Progenitor cell of endocrine pancreas (in vitro differentiated cells): ENCODE results near the gene ST7. TPM values are rescaled to one million over a fixed set of nuclear protein-coding genes. Genes with fewer than 3 reads are reported as not detected.
A peak's percentile ranks its signal among the peaks of the same experiment; 100 is the strongest.

Experiments
- DNase-seq: peaks from one replicate; pipeline ENCODE4 v3.0.0; 2021; ENCODE audit warnings: low spot score; ENCODE audit not compliant: unreplicated experiment
- H3K27ac Mint-ChIP-seq: 2 replicates; pipeline ENCODE4 v1.8.0; 2021; ENCODE audit warnings: mild to moderate bottlenecking, moderate library complexity, mixed read lengths
- H3K27me3 Mint-ChIP-seq: 2 replicates; pipeline ENCODE4 v1.8.0; 2021; ENCODE audit warnings: mixed read lengths
- H3K36me3 Mint-ChIP-seq: 2 replicates; pipeline ENCODE4 v1.8.0; 2022; ENCODE audit warnings: mixed read lengths; ENCODE audit not compliant: insufficient read depth
- H3K4me1 Mint-ChIP-seq: 2 replicates; pipeline ENCODE4 v1.8.0; 2021; ENCODE audit warnings: low read depth, mixed read lengths
- H3K4me3 Mint-ChIP-seq: 2 replicates; pipeline ENCODE4 v1.8.0; 2021; ENCODE audit warnings: low read depth, mild to moderate bottlenecking, moderate library complexity, mixed read lengths
- H3K9me3 Mint-ChIP-seq: 2 replicates; pipeline ENCODE4 v1.8.0; 2021; ENCODE audit warnings: low read depth, mixed read lengths
- total RNA-seq: library from RNA; stranded (reverse); gene quantifications from 2 replicates; pipeline ENCODE4 v1.2.1, GENCODE V29; 2021
- TF ChIP-seq, protein P1 (sequence below): fragments of 200-600 bp; sonication (generic); IDR thresholded peaks from one replicate; pipeline ENCODE4 v1.5.0; 2021; ENCODE audit warnings: antibody characterized with exemption, mild to moderate bottlenecking; ENCODE audit not compliant: unreplicated experiment

The ST7 gene
- total RNA-seq, 1 donor from 2014 or later = 24.8 TPM

DNA sequence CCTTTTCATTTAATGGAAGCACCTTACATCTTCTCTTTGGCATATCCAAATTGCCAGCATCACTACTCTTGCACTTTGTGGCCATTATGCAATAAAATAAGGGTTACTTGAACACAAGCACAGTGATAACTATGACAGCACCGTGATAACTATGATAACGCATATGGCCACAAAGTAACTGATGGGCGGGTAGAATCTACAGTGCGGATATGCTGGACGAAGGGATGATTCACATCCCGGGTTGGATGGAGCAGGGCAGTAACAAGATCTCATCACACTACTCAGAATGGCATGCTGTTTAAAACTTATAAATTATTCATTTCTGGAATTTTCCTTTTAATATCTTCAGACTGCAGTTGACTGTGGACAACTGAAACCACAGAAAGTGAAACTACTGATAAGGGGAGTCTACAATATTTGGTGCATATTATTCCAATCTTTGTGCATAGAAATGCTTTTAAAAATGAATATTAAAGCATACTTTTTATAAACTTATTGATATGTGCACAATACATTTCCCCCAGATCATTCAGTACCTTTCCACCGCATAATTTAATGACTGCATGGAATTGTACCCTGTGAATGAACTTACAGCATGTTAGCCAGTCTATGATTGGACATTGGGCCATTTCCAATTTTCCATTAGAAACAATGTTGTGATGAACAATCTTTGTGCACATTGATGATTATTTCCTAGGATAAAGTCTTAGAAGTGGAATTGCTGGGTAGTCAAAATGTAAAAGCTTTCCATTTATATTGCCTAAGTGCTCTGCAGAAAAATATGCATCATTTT is 233.1 kb downstream of the ST7 start:
- Mint-ChIP-seq H3K27me3 (no peaks in the 10 kb centered on the region), H3K9me3 (no peaks in the 10 kb centered on the region), H3K36me3 (peaks cover 9% of the 10 kb centered on the region), H3K4me3 (no peak overlapping the region), H3K4me1 (peaks cover 2% of the 10 kb centered on the region), H3K27ac (no peak overlapping the region)
- TF ChIP-seq, protein P1, sequence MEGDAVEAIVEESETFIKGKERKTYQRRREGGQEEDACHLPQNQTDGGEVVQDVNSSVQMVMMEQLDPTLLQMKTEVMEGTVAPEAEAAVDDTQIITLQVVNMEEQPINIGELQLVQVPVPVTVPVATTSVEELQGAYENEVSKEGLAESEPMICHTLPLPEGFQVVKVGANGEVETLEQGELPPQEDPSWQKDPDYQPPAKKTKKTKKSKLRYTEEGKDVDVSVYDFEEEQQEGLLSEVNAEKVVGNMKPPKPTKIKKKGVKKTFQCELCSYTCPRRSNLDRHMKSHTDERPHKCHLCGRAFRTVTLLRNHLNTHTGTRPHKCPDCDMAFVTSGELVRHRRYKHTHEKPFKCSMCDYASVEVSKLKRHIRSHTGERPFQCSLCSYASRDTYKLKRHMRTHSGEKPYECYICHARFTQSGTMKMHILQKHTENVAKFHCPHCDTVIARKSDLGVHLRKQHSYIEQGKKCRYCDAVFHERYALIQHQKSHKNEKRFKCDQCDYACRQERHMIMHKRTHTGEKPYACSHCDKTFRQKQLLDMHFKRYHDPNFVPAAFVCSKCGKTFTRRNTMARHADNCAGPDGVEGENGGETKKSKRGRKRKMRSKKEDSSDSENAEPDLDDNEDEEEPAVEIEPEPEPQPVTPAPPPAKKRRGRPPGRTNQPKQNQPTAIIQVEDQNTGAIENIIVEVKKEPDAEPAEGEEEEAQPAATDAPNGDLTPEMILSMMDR = no peak
- no peak for DNase-seq

DNA sequence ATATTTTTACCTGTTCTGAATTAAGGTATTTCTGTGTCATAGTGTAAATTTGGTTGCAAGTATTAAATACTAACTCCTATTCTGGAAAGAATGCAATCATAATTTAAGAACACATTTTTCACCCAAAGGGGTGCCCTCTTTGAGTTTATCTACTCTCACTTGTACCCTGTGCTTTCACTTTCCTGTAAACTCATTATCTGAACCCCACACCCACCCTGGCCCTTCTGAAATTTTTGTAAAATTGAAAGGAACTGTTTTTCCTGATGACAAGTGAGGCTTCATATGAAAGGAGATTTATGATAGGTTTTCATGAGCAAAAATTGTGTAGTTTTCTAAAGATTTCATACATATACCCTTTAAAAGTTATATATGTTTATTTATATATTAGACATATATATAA is 235.1 kb downstream of the ST7 start:
- Mint-ChIP-seq H3K27ac (no peak overlapping the region), H3K36me3 (peaks cover 6% of the 10 kb centered on the region), H3K4me1 (peaks cover 2% of the 10 kb centered on the region), H3K9me3 (no peaks in the 10 kb centered on the region), H3K27me3 (no peaks in the 10 kb centered on the region), H3K4me3 (no peak overlapping the region)
- TF ChIP-seq, protein P1 = no peak
- no peak for DNase-seq

DNA sequence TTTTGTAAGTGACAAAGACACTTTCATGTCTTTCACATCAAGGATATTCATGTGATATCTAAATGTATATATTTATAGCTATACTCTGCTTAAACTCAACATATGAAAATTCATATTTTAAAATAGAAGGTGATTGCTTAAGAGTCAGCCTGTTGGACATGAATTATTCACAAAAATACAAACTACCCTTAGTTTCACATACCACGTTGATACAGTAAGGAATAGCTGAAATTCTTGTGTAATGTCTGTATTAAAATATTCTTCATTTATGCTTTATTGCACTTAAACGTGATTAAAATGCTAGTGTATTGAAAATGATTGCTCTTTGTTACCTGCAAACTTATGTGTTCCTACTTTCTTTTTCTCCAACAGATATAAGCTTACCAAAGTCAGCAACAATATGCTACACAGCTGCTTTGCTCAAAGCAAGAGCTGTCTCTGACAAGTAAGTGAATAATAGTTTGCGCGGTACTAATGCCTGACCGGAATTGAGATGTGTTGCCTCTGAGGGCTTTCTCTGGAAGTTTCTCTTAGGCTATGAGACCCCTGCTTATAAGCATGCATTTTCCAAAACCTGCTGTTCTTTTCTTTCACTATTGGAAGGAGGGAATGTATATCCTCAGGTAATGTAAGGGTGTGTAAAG is 235.8 kb downstream of the ST7 start:
- Mint-ChIP-seq H3K27me3 (no peaks in the 10 kb centered on the region), H3K4me1 (peaks cover 2% of the 10 kb centered on the region), H3K36me3 (peaks cover 2% of the 10 kb centered on the region), H3K27ac (no peak overlapping the region), H3K9me3 (no peaks in the 10 kb centered on the region), H3K4me3 (no peak overlapping the region)
- DNase-seq = no peak
- TF ChIP-seq, protein P1 = no peak

DNA sequence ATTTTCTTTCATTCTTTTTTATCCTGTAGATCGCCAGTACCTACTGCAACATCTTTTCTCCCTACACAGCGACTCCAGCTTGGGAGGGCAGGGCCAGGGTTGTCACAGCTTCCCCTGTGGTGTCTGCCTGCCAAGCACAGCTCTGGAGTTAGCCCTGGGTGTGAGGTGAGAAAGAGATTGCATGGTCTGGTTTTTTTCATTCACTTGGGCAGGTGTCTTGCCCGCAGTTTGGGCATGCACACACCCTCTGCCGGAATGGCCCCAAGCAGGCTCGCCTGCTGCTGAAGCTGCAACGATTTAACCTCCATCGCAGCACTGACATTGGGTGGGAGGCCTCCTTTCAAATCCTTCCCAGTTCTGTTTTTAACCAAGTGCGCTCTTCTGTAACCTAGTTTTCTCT is 236.8 kb downstream of the ST7 start:
- Mint-ChIP-seq H3K27ac (no peak overlapping the region), H3K4me1 (peaks cover 2% of the 10 kb centered on the region), H3K27me3 (no peaks in the 10 kb centered on the region), H3K36me3 (peaks cover 2% of the 10 kb centered on the region), H3K9me3 (no peaks in the 10 kb centered on the region), H3K4me3 (no peak overlapping the region)
- no peak for DNase-seq
- TF ChIP-seq, protein P1 = no peak

DNA sequence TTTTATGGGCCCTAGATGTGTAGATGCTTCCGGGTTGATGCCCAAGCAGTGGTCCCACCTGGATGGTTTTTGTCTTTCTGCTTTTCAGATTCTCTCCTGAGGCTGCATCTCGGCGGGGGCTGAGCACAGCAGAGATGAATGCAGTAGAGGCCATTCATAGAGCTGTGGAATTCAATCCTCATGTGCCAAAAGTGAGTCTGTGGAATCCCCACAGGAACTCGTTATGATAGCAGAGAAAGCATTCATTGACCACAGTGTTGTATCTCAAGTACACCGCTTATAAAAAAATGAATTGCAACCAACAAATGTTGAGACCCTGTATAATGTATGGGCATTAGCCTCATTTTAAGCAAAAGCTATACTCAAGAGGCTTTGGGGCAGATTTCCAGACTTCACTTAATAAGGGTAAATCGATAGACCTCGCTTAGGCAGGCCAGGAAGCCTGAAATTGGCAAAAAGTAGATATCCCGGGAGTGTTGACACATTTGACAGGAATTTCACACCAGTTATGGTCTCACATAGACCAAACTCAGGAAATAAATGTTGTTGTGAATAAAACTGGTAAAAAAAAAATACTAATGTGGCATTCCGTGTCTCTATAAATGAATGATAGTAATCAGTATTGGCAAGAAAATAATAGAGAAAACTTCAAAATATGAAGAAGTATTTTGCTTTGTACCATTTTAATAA is 237.6 kb downstream of the ST7 start:
- DNase-seq = no peak
- TF ChIP-seq, protein P1 = no peak
- H3K27me3 Mint-ChIP-seq = no peaks in the 10 kb centered on the region
- H3K36me3 Mint-ChIP-seq = peaks cover 2% of the 10 kb centered on the region
- no peak overlapping the region for H3K4me3 Mint-ChIP-seq
- no peaks in the 10 kb centered on the region for H3K9me3 Mint-ChIP-seq
- H3K27ac Mint-ChIP-seq = peak overlapping the region; percentile 16
- H3K4me1 Mint-ChIP-seq = peaks cover 2% of the 10 kb centered on the region
